Activated CD4-positive, alpha-beta T cell treated with anti-CD3 and anti-CD28 coated beads, Interleukin-2, amount 10 ng/mL, durations not matched to agents 7 days and 5 days (primary cell): ENCODE measurements around the gene TGIF2. TPM values are rescaled to one million over a fixed set of nuclear protein-coding genes. Genes with fewer than 3 reads are reported as not detected.

Experiments
- CTCF ChIA-PET: fragments of 350-600 bp; sonication (Branson Sonifier 250); formaldehyde crosslinking; loops from one replicate; lab custom pipeline; 2021; ENCODE audit warnings: antibody characterized with exemption; lab: Charles Lee
- POLR2A ChIA-PET: fragments of 350-600 bp; sonication (Branson Sonifier 250); formaldehyde crosslinking; loops from one replicate; lab custom pipeline; 2021; ENCODE audit warnings: antibody characterized with exemption; lab: Charles Lee
- DNase-seq: peaks from one replicate; pipeline ENCODE4 v3.0.0-alpha.2; 2020
- H3K27ac Mint-ChIP-seq: one replicate; pipeline ENCODE4 v1.8.0; 2021; ENCODE audit warnings: mild to moderate bottlenecking, moderate library complexity, mixed read lengths
- H3K27me3 Mint-ChIP-seq: one replicate; pipeline ENCODE4 v1.8.0; 2021; ENCODE audit warnings: mixed read lengths
- H3K36me3 Mint-ChIP-seq: one replicate; pipeline ENCODE4 v1.8.0; 2021; ENCODE audit warnings: low read depth, mixed read lengths
- H3K4me1 Mint-ChIP-seq: one replicate; pipeline ENCODE4 v1.8.0; 2021; ENCODE audit warnings: mixed read lengths
- H3K4me3 Mint-ChIP-seq: one replicate; pipeline ENCODE4 v1.8.0; 2021; ENCODE audit warnings: mild to moderate bottlenecking, moderate library complexity, mixed read lengths
- H3K9me3 Mint-ChIP-seq: one replicate; pipeline ENCODE4 v1.8.0; 2021; ENCODE audit warnings: mixed read lengths
- total RNA-seq, 2 experiments: library from RNA; stranded (reverse); gene quantifications; one replicate each; pipeline ENCODE4 v1.2.3, GENCODE V29; 2021

The TGIF2 gene
- total RNA-seq, result 10 to 100 TPM; 24.1 to 26.0 TPM

- CTCF ChIA-PET, result interaction anchor here (0.6 to 4.4 kb wide), 4 partner anchors 12 to 201 kb away, joined by 3 to 20 read pairs (median 4); partner anchors contain the start of gene RAB5IF
- H3K27ac Mint-ChIP-seq, result peak within 1 kb of the TSS; percentile 97
- peak; percentile 84 for DNase-seq
- POLR2A ChIA-PET, result interaction anchor here (1.0 kb wide), 1 partner anchor 32 kb away, joined by 4 read pairs; the partner anchor contains the start of gene RAB5IF
- no peaks in the 10 kb centered on the region for H3K9me3 Mint-ChIP-seq
- H3K27me3 Mint-ChIP-seq, result no peaks in the 10 kb centered on the region
- peaks cover 22% of the 10 kb centered on the region for H3K36me3 Mint-ChIP-seq
- H3K4me3 Mint-ChIP-seq, result peak within 1 kb of the TSS; percentile 83
- H3K4me1 Mint-ChIP-seq, result peaks cover 39% of the 10 kb centered on the region
Measured at GRCh38 chr20:36573103-36573797, at the start of gene TGIF2. TGIF2 (plus strand) TSS chr20:36573597; CDS start chr20:36578775, 5,178 bp downstream.

- Mint-ChIP-seq H3K4me1 (no peaks in the 10 kb centered on the region), H3K27ac (no peak overlapping the region), H3K27me3 (no peaks in the 10 kb centered on the region), H3K9me3 (no peaks in the 10 kb centered on the region), H3K36me3 (peaks cover 3% of the 10 kb centered on the region), H3K4me3 (no peak overlapping the region)
- ChIA-PET POLR2A (no interaction called here), CTCF (interaction anchor here (0.6 to 1.5 kb wide), 2 partner anchors 9 to 291 kb away, joined by 4 read pairs; no protein-coding TSS in a partner anchor)
- no peak for DNase-seq
Measured at GRCh38 chr20:36525620-36526365, 47.6 kb upstream of the TGIF2 start.

GRCh38 chr20:36526521-36527011, 46.8 kb upstream of the TGIF2 start:
- no peak for DNase-seq
- no peaks in the 10 kb centered on the region for H3K27me3 Mint-ChIP-seq
- ChIA-PET CTCF (interaction anchor here (1.2 to 1.5 kb wide), 2 partner anchors 8 to 22 kb away, joined by 3 to 4 read pairs; no protein-coding TSS in a partner anchor), POLR2A (no interaction called here)
- H3K9me3 Mint-ChIP-seq, result no peaks in the 10 kb centered on the region
- no peaks in the 10 kb centered on the region for H3K4me1 Mint-ChIP-seq
- H3K36me3 Mint-ChIP-seq, result peaks cover 3% of the 10 kb centered on the region
- H3K27ac Mint-ChIP-seq, result peak overlapping the region; percentile 13
- H3K4me3 Mint-ChIP-seq, result no peak overlapping the region

GRCh38 chr20:36527331-36528125, 45.9 kb upstream of the TGIF2 start:
- CTCF ChIA-PET, result interaction anchor here (1.2 kb wide), 1 partner anchor 21 kb away, joined by 3 read pairs; no protein-coding TSS in a partner anchor
- POLR2A ChIA-PET, result no interaction called here
- H3K4me1 Mint-ChIP-seq, result no peaks in the 10 kb centered on the region
- no peak for DNase-seq
- peaks cover 3% of the 10 kb centered on the region for H3K36me3 Mint-ChIP-seq
- H3K4me3 Mint-ChIP-seq, result no peak overlapping the region
- H3K27me3 Mint-ChIP-seq, result no peaks in the 10 kb centered on the region
- no peak overlapping the region for H3K27ac Mint-ChIP-seq
- H3K9me3 Mint-ChIP-seq, result no peaks in the 10 kb centered on the region

- CTCF ChIA-PET, result interaction anchor here (0.9 kb wide), 1 partner anchor 8 kb away, joined by 3 read pairs; no protein-coding TSS in a partner anchor
- no peak for DNase-seq
- Mint-ChIP-seq H3K4me1 (no peaks in the 10 kb centered on the region), H3K36me3 (peaks cover 3% of the 10 kb centered on the region), H3K27me3 (no peaks in the 10 kb centered on the region), H3K9me3 (no peaks in the 10 kb centered on the region), H3K4me3 (no peak overlapping the region), H3K27ac (no peak overlapping the region)
- POLR2A ChIA-PET, result no interaction called here
Measured at GRCh38 chr20:36528176-36528874, 45.1 kb upstream of the TGIF2 start.

GRCh38 chr20:36528875-36529417, 44.5 kb upstream of the TGIF2 start:
- CTCF ChIA-PET, result interaction anchor here (0.9 kb wide), 1 partner anchor 9 kb away, joined by 3 read pairs; no protein-coding TSS in a partner anchor
- Mint-ChIP-seq H3K4me1 (no peaks in the 10 kb centered on the region), H3K36me3 (peaks cover 3% of the 10 kb centered on the region), H3K9me3 (no peaks in the 10 kb centered on the region), H3K4me3 (no peak overlapping the region), H3K27ac (no peak overlapping the region), H3K27me3 (no peaks in the 10 kb centered on the region)
- DNase-seq, result no peak
- POLR2A ChIA-PET, result no interaction called here

DNA sequence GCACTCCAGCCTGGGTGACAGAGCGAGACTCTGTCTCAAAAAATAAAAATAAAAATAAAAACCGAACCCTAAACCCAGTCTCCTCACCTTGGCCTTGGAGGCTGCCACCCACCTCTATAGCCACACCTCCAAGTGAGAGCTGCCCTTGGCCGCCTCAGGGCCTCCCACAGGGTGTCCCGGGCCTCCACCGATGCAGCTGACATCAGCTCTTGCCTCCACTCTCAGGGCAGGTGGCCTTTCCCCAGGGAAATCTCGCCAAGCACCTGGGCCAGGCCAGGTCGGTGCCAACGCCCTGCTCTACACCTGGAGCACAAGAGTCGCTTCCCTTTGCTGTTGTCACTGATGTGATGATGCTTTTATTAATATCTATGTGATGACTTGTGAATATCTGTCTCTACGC, 41.0 kb upstream of the TGIF2 start:
- Mint-ChIP-seq H3K9me3 (no peaks in the 10 kb centered on the region), H3K4me3 (no peak overlapping the region), H3K4me1 (no peaks in the 10 kb centered on the region), H3K27me3 (no peaks in the 10 kb centered on the region), H3K36me3 (no peaks in the 10 kb centered on the region), H3K27ac (no peak overlapping the region)
- ChIA-PET POLR2A (interaction anchor here (0.5 kb wide), 1 partner anchor 293 kb away, joined by 4 read pairs; no protein-coding TSS in a partner anchor), CTCF (no interaction called here)
- DNase-seq, result no peak

DNA sequence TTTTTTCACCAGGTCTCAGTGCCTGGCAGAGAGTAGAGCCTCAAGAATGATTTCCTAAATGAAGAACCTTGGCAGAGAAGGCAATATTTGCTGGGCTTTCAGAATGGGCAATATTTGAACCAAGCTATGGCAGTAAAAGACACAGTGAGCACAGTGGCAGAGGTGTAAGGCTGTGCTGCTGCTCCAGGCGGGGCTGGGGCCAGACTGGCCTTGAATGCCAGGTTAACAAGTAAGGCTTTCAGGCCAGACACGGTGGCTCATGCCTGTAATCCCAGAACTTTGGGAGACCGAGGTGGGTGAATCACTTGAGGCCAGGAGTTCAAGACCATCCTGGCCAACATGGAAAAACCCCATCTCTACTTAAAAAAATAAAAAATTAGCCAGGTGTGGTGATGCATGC, 40.6 kb upstream of the TGIF2 start:
- DNase-seq, result no peak
- ChIA-PET CTCF (no interaction called here), POLR2A (interaction anchor here (0.5 kb wide), 1 partner anchor 293 kb away, joined by 4 read pairs; no protein-coding TSS in a partner anchor)
- Mint-ChIP-seq H3K36me3 (no peaks in the 10 kb centered on the region), H3K4me3 (no peak overlapping the region), H3K9me3 (no peaks in the 10 kb centered on the region), H3K27ac (no peak overlapping the region), H3K4me1 (no peaks in the 10 kb centered on the region), H3K27me3 (no peaks in the 10 kb centered on the region)

DNA sequence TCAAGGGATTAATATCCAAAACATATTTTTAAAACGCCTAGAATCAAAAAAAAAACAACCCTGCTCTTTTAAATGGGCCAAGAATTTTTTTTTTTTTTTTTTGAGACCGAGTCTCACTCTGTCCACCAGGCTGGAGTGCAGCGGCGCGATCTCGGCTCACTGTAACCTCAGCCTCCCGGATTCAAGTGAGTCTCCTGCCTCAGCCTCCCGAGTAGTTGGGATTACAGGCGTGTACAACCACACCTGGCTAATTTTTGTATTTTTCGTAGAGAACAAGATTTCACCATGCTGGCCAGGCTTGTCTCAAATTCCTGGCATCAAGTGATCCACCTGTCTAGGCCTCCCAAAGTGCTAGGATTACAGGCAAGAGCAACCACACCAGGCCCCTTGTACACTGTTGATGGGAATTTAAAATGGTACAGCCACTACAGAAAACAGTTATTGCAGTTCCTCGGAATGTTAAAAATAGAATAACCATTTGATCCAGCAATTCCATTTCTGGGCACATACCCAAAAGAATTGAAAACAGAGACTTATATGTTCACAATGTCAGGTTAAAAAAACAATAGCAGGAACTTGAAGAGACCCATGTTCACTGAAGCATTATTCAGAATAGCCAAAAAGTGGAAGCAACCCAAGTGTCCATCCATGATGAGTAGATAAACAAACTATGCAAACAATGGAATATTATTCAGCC, 35.2 kb upstream of the TGIF2 start:
- no peak overlapping the region for H3K27ac Mint-ChIP-seq
- DNase-seq, result no peak
- CTCF ChIA-PET, result interaction anchor here (0.6 to 1.2 kb wide), 2 partner anchors 73 to 84 kb away, joined by 3 read pairs; no protein-coding TSS in a partner anchor
- H3K36me3 Mint-ChIP-seq, result no peaks in the 10 kb centered on the region
- no peak overlapping the region for H3K4me3 Mint-ChIP-seq
- no peaks in the 10 kb centered on the region for H3K4me1 Mint-ChIP-seq
- POLR2A ChIA-PET, result no interaction called here
- H3K27me3 Mint-ChIP-seq, result no peaks in the 10 kb centered on the region
- H3K9me3 Mint-ChIP-seq, result no peaks in the 10 kb centered on the region

DNA sequence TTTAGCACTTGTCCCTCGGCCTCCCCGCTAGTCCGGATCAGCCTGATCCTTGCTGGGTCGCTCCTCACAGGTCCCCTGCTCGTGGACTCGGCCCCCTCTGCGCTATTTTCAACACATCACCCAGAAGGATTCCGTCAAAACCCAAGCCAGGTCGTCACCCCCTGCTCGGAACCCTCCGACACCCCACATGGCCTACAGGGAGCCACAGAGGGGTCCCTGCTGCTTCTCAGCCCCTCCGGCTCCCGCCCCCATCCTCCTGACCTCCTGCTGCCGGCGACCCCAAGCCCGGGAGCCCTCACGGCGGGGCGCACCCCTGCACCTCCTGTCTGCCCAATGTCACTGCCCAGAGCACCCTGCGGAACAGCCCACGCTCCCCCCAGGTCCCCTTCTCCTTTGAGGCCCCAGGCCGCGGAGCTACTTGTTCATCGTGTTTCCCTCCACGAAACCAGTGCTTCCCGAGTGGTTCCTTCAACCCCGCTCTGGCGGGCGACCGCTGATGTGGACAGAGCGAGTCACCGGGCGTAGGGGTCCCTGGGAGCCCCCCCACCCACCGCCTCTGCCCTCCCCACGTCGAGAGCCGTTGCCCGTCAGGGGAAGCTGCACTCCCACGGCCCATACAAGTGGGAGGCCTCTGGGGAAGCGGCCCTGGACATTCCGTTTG, 32.7 kb upstream of the TGIF2 start:
- no peak overlapping the region for H3K4me3 Mint-ChIP-seq
- H3K4me1 Mint-ChIP-seq, result no peaks in the 10 kb centered on the region
- no peak overlapping the region for H3K27ac Mint-ChIP-seq
- no peaks in the 10 kb centered on the region for H3K36me3 Mint-ChIP-seq
- no peaks in the 10 kb centered on the region for H3K27me3 Mint-ChIP-seq
- POLR2A ChIA-PET, result no interaction called here
- no peaks in the 10 kb centered on the region for H3K9me3 Mint-ChIP-seq
- no peak for DNase-seq
- CTCF ChIA-PET, result no interaction called here
